GM12892 (cell line): ENCODE data around the gene RANBP3.
A peak's percentile ranks its signal among the peaks of the same experiment; 100 is the strongest.
"Not testable (repeated sequence)": the region's sequence is repeated elsewhere in the genome, so short reads cannot be mapped to it uniquely, and the experiment has no call there.

Experiments used
- DNase-seq: peaks from one replicate; pipeline ENCODE4 v3.0.0; 2011; ENCODE audit not compliant: insufficient read length
- FAIRE-seq: peaks from 2 replicates; lab custom pipeline; 2011; peaks lifted over from hg19 to GRCh38; lab: Jason Lieb, UNC
- POLR2A ChIP-seq: IDR thresholded peaks from 2 replicates; pipeline ENCODE4 v1.6.1; 2011; ENCODE audit warnings: low read depth, low read length, control low read depth
- POLR2AphosphoS5 ChIP-seq: IDR thresholded peaks from 2 replicates; pipeline ENCODE4 v1.6.1; 2011; ENCODE audit warnings: low read depth, low read length, control low read depth
- TAF1 ChIP-seq: IDR thresholded peaks from 2 replicates; pipeline ENCODE4 v1.6.1; 2011; ENCODE audit warnings: low read depth, mild to moderate bottlenecking, control low read depth, low read length, borderline replicate concordance

Gene RANBP3

DNA sequence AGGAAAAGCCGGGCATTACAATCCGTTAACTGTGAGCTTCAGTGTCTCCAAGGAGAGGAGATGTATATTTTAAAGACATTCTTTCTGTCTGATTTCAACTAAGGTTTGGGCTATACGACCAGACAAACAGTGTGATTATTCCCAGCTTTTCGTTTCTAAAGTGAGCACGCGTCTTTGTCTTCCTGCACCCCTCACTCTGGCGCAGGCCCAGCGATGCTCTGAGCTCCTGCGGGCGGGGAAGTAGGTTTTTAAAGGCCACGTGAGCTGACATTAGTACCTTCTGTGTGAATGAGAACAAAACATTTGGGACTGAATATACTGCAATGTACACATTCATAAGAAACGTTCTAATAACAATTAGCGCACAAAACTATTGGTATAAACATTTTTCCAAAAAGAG, 15.3 kb upstream of the RANBP3 start:
- DNase-seq (no peak), FAIRE-seq (no peak)
- TF ChIP-seq POLR2AphosphoS5 = no peak
- TF ChIP-seq TAF1 = no peak
- TF ChIP-seq POLR2A = no peak

DNA sequence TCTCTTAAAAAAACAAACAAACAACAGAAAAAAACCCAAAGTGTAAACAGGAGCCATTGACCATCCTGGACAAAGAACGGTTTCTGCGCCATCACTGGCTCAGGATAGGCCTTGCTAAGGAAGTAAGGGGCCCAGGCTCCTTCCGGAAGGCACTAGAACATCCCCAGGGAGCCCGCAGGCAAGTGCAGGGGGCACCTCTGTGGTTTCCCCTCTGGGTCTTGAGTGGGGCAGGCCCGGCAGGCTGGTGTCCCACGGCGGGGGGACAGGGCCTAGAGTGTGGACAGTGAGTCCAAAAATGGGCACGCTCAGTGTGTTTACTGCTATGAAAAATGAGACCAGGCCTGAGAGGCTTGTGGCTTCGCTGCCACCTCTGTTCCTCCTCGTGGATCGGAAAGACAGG, 14.8 kb upstream of the RANBP3 start:
- no peak for FAIRE-seq
- TF ChIP-seq TAF1 = no peak
- no peak for TF ChIP-seq POLR2AphosphoS5
- TF ChIP-seq POLR2A = no peak
- no peak for DNase-seq

DNA sequence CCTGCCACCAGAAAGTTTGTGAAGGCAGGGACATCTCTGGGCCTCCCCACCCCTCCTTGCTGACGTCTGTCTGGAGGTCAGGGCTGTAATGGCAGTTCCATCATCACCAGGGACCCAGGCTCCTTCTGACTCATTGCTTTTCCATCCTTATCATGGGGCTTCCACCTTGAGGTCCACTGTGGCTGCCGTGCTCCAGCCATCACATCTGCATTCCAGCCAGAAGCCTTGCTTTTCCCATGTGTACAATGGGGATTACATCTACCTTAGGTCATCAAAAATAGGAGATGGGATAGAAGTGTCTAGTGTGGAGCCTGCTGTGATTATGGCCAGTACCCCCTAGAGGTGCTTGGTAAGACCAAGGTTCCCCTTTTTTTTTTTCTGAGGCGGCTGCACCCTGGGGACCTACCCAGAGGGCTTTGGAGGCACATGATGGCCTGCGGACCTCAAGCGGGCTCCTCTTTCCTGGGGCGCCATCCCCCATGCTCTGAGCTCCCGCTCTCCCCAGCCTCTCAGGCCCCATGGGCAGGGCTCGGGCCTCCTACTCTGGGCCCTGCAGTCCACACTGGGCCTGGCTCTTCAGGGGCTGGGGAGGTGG, 13.4 kb upstream of the RANBP3 start:
- DNase-seq (no peak), FAIRE-seq (no peak)

DNA sequence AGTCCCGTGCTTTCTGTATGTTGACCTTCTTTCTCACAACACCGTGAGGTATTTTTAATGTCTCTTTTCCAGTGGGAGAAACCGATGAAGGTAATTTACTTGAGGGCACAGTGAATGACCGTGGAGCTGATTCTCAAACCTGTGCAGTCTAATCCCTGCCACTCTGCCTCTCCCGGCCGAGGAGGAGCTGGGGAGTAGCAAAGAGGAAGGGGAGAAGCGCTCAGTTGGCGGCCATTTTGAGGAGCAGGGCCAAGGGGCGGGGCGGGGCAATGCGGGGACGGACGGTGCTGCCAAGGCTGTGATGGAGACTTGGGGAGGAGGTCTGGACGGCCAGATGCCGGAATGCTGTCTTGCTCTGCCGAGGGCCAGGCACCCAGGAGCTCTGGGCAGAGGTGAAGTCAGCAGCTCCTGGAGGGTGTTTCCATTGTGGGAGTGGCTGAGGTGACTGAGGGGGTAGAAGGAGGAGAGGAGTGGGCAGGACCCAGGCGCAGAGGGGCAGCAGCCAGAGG, 12.4 kb upstream of the RANBP3 start:
- FAIRE-seq (no peak), DNase-seq (no peak)
- TF ChIP-seq TAF1 = no peak

More for the DNA sequence above, 13.4 kb upstream of the RANBP3 start:
- no peak for TF ChIP-seq POLR2AphosphoS5
- no peak for TF ChIP-seq POLR2A
- no peak for TF ChIP-seq TAF1

DNA sequence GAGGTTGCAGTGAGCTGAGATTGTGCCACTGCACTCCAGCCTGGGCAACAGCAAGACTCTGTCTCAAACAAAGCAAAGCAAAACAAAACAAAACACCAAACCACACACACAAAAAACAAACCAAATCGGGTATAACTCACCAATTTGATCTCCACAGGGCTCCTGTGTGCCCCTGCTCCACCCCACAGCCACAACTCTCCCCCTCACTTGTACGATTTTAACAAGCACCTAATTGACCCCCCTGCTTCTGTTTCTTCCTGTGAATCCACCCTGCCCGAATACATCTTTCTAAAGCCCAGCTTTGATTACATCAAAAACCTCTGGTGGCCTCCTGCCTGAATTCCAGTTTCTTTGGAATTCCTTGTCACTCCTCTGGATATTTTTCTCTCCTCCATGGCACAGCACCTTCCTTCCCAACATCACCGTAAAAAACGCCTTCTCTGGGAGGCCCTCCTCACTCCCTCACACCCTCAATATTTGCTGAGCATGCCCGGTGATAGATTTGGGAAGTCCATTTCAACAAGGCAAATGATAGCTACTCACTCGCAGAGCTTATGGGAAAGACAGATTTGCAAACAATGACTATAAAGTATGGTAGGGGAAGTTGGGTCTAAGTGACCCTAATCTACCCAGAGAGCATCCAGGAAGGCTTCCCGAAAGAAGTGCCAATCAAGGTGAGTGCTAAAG, 11.6 kb upstream of the RANBP3 start:
- DNase-seq = no peak
- FAIRE-seq = no peak
- TF ChIP-seq POLR2AphosphoS5 = no peak
- no peak for TF ChIP-seq POLR2A
- no peak for TF ChIP-seq TAF1

DNA sequence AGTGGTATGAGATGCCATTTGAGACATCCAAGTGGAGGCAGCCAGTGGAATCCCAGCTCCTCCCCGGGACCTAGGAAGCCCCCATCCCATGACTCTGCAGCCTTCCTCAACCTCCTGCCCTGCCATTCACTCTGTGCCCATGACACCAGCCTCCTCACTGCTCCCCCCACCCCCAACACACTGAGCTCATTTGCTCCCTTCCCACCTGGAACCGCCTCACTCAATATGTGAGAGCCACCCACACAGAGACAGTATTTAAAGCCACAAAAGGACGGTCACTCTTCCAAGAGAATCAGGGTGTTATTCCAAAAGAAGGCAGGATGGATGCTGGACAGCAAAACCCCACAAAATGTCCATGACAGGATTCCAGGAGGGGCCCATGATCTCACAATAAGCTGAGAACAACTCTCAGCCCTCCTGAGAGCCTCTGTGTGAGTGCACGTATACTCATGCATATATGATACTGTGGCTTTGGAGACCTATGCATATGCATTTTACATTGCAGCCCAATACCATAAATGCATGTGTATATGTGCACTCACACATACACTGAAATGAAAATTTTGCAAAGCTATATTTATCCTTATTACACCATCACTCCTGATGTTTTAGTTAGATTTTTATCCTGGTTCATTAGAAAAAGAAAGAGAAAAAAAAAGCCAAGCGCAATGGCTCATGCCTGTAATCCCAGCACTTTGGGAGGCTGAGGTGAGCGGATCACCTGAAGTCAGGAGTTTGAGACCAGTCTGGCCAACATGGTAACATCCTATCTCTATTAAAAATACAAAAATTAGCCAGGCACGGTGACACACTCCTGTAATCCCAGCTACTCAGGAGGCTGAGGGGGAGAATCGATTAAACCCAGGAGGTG, 10.8 kb upstream of the RANBP3 start:
- TF ChIP-seq POLR2A = no peak
- DNase-seq = no peak
- FAIRE-seq = no peak

DNA sequence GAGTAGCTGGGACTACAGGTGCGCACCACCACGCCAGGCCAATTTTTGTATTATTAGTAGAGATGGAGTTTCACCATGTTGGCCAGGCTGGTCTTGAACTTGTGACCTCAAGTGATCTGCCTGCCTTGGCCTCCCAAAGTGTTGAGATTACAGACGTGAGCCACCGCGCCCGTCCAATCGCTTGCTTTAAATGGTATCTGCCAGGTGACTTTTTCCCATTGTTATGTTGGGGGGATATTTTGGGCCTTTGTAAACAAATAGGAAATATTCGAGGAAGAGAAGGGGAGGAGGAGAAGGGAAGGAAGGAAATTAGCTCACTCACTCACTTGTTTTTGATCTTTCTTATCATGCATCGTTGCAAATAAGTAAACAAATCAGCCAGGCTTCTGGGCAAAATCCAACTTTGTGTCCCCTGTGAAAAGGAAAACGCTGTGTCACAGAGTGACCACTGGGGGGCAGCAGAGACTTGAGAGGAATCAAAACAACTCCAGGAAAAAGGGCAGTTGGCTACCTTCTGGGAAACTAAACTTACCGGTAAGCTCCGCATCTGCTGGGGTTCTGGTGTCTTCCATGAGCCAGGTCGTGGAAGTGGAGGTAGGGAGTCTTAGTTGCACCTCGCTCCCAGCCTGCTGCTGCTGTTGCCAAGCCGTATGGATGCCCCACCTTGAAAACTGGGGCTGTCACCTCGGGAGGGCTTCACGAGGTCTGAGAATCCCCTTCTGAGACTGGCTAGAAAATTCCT, 9.3 kb upstream of the RANBP3 start:
- no peak for TF ChIP-seq TAF1
- TF ChIP-seq POLR2A = no peak
- TF ChIP-seq POLR2AphosphoS5 = no peak
- peak; percentile 94 for FAIRE-seq
- DNase-seq = peak; percentile 58

DNA sequence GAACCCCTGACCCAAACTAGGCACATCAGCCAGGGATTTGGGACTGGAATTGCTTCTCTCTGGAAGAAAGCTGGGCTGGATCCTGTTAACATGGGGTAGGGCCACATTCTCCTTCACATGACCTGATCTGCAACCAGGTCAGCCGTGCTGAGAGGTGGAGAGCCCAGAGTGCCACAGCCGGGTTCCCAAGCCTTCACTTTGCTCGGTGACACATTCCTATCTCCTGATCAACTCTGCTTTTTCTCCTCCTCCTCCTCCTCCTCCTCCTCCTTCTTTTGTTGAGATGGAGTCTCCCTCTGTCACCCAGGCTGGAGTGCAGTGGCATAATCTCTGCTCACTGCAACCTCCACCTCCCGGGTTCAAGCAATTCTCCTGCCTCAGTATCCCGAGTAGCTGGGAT, 7.9 kb upstream of the RANBP3 start:
- FAIRE-seq, DNase-seq: not testable (repeated sequence)

DNA sequence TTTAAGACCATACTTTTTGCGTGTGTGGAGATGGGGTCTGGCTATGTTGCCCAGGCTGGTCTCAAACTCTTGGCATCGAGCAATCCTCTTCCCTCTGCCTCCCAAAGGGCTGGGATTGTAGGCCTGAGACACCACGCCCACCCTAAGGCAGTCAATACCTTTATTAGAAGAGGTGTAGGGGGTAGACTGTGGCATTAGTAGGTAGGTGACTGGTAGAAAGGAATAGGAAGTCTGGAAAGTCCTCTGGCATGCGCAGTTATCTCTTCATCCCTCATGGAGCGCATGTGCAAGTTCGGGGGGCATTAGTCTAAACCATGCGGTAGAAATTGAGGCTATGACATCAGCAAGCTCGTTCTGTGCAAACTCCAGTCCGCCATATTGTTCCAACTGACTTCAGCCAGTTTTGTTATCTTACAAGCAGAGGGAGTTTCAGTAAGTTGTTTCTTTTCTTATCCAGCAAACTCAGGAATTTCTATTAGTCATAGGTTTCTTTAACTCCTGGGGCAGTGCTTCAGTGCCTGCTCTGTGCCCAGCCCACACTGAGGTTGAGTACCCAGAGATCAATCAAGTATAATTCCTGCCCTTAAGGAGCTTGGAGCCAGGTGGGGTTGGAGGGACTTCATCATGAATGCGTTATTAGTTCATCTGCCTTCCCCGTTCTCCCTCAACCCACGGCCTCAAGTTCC, 7.3 kb upstream of the RANBP3 start:
- FAIRE-seq (no peak), DNase-seq (no peak)
- TF ChIP-seq POLR2A (no peak), TAF1 (no peak), POLR2AphosphoS5 (no peak)

DNA sequence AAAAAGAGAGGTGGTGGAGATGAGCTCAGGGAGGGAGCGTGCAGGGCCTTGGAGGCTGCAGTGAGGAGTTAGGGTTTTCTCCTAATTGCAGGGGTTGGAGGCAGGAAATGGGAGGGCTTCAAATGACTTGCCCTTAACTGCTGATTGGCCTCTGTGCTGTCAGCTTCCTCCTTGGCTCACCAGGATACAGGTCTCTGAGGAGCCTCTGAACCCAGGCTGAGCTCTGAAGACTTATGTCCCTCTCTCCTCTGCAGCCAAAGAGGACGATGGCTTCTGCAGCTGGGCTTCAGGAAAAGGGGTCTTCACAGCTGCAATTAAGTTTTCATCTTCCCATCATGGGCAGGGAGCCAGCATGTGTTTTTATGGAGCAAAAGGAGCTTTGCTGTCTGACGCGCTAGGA, 6.7 kb upstream of the RANBP3 start:
- no peak for TF ChIP-seq POLR2A
- TF ChIP-seq TAF1 = no peak
- no peak for TF ChIP-seq POLR2AphosphoS5
- FAIRE-seq (no peak), DNase-seq (no peak)
